Activated T-cell treated with anti-CD3 and anti-CD28 coated beads, Interleukin-2, amount 50 U/mL, for 1 hour (primary cell): ENCODE results near the gene ZNF296.

Experiments
- DNase-seq: peaks from one replicate; pipeline ENCODE4 v3.0.0-alpha.2; 2020

Gene ZNF296

GRCh38 chr19:45079911-45080370 is 3.7 kb upstream of the ZNF296 start:
- no peak for DNase-seq

GRCh38 chr19:45079063-45079910 is 3.0 kb upstream of the ZNF296 start, which contains the start of gene GEMIN7:
Gene GEMIN7, plus strand, starts transcription at chr19:45079260. Its CDS starts 10,855 bp downstream, at chr19:45090115.
- DNase-seq: peak; percentile 86

DNA sequence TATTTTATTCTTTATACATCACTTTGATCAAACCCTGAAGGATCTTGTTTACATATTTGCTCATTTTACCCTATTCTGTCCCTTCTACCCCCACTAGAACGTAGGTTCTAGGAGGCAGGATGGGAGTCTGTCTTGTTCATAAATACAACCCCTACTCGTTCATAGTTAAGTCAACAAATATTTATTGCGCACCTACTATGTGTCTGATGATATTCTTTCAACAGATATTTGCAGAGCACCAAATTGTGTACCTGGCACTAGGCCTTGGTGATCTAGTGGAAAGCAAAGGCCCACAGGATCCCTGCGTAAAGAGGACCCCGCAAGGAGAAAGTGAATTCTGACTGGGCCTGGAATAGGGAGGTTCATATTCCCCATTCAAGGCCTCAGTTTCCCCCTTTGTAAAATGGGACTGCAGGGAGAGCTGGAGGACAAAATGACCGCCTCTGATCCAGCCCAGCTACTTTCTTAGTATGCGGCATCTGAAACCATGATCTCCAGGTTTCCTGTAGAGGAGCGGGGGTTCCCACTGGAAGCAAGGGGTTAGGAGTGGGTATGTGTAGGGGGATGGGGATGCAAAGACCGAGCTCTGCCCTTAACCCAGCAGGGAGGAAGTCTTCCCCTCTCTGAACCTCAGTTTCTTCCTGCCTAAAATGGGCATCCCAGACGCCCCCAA is 2.2 kb upstream of the ZNF296 start:
- DNase-seq: no peak

GRCh38 chr19:45076851-45077730 is 813 bp upstream of the ZNF296 start:
- DNase-seq: no peak

GRCh38 chr19:45075301-45076028 is 813 bp downstream of the ZNF296 start:
- peak; percentile 28 for DNase-seq

DNA sequence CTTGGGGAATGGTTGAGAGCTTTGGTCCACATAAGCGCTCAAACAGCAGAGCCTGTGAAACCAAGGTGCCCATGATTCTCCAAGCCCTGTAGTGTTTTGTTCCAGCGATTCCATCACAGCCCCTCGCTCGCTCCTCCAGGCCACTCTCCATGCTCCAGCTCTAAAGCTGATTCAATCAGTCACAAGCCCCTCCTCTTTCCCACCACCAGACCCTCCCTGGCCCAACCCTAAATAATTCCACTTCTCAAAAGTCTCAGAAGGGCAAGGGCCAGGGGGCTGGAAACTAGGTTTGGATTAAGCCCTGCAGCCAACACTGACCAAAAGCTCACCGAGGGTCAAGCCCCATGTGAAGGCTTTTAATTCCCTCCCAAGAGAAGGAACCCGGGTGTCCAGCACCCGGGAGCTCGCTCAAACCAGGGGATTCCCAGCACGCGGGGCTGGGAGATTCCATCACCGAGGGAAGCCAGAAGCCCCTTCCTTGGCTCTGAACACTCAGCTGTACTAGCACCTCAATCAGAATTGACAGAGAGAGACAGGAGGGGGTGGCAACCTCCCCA is 1.5 kb downstream of the ZNF296 start:
- no peak for DNase-seq

DNA sequence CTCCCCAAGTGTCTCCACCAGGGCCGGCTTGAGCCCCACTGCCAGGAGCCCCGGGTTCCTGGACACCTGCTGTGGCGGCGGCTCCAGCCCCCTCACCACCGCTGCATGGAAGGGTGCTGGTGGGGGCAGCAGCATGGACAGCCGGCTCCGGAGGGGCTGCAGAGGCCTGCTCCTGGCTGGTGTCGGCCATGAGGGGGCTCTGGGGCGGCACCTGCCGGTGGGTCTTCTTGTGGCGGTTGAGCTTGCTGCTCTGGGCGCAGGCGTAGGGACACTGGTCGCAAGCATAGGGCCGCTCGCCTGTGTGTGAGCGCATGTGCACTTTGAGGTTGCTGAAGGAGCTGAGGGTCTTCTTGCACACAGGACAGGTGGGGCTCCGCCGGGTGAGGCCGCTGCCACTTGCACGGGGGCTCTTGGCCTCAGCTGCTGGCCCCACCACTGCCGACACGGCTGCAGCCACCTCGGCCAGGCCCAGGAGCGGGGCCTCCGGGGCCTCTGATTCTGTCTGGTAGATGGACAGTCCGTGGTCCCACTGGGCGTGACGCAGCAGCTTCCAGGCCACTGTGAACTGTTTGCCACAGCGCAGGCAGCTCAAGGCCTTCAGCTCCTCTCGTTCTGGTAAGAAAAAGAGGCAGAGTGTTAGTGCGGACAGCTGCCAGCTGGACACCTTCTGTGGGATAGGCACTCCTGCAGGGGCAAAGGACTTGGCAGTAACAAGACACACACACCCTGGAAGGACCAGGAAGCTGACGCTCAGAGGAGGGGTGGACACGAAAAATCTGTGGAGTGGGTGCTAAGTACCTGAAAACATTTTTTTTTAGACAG is 4.1 kb downstream of the ZNF296 start:
- no peak for DNase-seq

- DNase-seq: no peak
Measured at GRCh38 chr19:45071545-45071938, 4.7 kb downstream of the ZNF296 start.

GRCh38 chr19:45070861-45071544 is 5.3 kb downstream of the ZNF296 start:
- DNase-seq: no peak

DNA sequence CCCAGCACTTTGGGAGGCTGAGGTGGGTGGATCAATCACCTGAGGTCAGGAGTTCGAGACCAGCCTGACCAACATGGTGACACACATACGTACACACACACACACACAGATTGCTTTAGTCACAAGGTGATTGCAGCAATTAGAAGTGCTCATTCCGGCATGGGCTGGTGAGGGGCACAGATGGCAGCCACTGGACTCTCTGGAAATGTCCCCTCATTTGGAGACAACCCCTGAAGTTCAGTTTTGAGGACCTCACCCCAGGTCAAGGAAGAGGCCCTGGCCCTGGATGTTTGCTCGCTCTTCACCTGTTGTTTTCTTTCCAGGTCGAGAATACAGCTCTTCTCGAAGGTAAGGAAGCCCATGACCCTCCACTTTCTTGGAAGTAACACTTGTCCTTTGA is 6.1 kb downstream of the ZNF296 start:
- DNase-seq: no peak

- DNase-seq: no peak
Measured at GRCh38 chr19:45069056-45069455, 7.2 kb downstream of the ZNF296 start.

- no peak for DNase-seq
Measured at GRCh38 chr19:45068041-45068440, 8.2 kb downstream of the ZNF296 start.

- no peak for DNase-seq
Measured at GRCh38 chr19:45066921-45067661, 9.2 kb downstream of the ZNF296 start.

GRCh38 chr19:45063851-45064801 is 12.2 kb downstream of the ZNF296 start:
- DNase-seq: no peak

DNA sequence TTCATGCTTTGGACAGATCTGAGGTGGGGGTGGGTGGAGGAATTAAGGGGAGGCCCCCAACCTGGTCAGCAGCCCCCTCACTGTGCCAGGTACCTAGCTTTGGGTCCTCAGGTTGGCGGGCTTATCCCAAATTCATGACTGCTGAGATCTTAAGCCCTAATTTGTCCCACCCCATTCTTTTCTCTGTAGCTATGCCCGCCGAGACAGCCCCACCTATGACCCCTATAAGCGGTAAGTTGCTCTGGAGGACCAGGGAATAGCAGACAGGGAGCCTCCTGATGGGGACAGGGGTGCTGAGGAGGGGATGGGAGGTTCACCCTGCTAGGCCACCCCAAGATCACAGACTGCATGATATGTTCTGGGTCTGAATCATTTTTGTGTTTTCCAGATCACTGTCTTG is 14.3 kb downstream of the ZNF296 start:
- DNase-seq: no peak

DNA sequence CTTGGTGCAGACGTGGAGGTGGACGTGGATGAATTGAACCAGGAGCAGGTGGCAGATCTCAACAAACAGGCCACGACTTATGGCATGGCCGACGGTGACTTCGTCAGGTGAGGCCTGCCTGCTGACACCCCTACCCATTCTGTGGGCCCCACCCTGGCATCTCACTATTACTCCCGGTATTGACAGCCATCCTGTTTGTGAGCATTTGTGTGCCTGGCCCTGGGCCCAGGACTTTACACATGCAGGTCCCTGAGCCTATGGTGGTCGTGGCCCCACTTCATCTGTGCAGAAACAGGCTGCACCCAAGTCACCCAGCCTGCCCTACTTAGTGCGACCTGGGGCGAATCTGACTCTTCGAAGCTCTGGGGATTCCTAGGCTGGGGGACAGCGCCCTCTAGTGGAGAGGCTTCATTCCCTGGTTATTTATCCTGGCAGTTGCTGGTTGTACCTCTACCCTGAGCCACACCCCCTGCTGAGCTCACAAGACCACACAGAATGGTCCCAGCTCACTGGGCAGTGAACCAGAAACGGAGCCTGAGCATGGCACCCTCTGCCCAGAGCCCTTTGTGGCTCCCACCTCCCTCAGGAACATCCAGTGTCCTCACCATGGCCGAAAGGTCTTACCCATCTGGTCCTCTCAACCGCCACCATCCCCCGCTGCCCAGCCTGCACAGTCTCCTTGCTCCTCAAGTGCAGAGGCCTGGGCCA is 16.9 kb downstream of the ZNF296 start:
- DNase-seq: peak; percentile 85

DNA sequence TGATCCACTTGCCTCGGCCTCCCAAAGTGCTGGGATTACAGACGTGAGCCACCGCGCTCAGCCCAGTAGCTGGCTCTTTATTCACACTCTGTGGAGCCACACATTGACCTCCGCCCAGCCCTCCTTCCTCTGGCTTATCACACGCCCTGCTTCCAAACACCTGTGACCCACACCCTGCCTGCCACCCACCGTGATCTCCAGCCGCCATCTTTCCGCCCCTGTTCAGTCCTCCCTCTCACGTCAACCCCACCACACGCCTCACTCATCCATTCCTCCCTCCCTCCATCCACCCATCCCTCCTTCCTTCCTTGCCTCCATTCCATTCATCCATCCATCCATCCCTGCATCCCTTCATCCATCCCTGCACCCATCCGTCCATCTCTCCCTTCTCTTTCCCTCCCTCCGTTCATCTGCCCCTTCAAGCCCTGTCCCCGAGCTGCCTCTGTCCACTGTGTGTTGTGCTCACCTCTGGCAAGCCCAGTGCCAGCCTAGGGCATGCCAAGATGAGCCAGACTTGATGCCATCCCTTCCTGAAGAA is 17.6 kb downstream of the ZNF296 start:
- DNase-seq: no peak

GRCh38 chr19:45057444-45057843 is 18.8 kb downstream of the ZNF296 start:
- no peak for DNase-seq
